HG02623 (cell line): ENCODE results near the gene CFAP410.
"Not testable (repeated sequence)": the region's sequence is repeated elsewhere in the genome, so short reads cannot be mapped to it uniquely, and the experiment has no call there.

Source experiments
- ATAC-seq: cut with Tn5 transposase; IDR thresholded peaks from one replicate; pipeline ENCODE4 v1.9.1; 2021; ENCODE audit warnings: moderate library complexity; ENCODE audit not compliant: unreplicated experiment

CFAP410 gene

DNA sequence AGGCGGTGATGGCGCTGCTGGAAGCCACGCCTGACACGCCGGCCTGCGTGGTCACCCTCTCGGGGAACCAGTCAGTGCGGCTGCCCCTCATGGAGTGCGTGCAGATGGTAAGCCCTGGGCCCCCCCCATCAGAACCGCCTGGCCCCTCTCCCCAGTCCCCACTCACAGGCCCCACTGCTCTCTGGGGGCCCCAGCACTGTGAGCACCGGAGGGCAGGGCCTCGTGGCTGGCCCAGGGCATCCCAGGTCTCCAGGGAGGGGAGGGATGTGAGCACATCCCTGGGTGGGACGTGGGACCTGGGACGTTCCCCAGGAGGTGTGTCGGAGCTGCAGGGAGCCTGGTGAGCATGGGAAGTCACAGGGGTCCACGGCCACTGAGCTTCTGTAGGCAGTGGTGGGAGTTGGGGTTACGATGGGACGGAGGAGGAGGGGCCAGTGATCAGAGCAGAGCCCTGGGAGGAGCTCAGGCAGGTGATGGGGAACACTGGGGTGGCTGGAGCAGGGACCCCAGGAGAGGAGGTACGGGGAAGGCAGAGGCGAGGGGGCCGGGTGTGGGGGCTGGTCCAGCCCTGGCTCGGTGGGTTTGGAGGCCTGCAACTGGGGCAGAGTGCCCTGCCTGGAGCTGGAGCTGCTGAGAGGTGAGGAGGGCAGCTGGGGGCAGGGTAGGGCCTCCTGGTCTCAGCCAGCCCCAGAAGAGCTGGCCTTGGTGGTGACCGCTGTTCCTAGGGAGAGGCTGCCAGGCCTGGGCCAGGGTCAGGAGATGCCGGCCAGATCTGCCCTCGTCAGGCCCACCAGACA, 20.5 kb downstream of the CFAP410 start:
- ATAC-seq, result no peak

DNA sequence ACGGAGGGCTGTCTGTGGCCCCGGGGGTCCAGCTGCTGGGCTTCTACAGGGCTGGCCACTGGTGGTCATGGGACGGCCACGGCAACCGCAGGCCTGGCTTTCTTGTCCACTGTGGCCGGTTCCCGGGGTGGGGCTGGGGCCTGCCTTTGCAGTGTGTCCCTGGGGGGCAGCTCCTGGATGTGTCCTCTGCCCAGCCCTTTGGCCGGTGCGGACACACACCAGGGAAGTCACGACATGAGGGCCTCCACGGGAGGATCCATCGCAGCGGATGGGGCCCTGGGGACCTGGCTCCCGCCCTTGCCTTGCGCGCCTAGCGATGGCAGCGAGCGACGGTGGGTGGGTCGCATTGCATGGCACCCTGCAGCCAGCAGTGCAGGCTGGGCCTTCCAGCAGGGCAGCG, 21.3 kb downstream of the CFAP410 start:
- no peak for ATAC-seq

DNA sequence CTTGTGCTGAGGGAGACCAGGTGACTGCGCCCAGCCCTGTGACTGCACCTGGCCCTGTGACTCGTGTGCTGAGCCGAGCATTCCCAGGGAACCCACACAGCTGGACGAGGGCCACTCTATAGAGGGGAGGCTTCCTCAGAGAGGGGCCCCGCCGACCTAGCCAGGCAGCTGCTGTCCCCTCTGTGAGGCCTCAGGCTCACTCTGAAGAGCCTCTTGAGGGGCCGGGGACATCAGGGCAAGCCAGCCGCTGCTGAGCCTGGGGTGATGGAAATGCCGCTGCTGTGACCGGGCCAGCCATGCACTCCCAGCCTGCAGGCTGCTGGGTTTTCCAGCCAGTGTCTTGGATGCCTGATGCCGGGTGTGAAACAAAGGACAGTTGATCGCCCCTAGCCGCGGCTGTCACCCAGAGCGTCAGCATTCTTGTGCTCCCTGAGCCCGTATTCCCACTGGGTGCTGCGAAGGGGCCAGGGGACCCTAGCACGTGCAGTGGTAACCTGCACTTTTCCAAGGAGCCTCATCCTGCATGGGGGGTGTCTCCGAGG, 21.9 kb downstream of the CFAP410 start:
- no peak for ATAC-seq

DNA sequence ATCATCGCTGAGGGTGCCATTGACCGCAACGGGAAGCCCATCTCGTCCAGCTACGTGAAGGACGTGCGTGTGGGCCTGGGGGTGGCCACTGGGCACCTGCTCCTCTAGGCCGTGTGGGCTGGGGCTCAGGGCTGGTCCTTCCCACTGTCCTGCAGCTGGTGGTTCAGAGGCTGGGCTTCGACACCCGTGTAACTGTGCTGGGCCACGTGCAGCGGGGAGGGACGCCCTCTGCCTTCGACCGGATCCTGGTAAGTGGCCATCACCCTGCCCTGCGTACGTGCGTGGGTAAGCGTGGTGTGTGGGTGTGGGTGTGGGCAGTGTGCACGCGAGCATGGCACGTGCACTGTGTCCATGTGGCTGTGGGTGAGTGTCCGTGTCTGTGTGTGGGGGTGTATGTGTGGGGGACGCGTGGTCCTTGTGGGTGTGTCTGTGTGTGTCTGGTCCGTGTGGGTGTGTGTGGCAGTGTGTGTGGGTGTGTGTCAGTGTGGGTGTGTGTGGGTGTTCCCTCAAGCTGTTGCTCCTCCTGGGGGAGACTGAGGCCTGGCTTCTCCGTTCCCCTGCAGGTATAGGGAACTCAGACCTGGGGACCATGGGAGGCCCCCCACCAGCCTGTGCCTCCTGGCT, 22.8 kb downstream of the CFAP410 start:
- no peak for ATAC-seq

DNA sequence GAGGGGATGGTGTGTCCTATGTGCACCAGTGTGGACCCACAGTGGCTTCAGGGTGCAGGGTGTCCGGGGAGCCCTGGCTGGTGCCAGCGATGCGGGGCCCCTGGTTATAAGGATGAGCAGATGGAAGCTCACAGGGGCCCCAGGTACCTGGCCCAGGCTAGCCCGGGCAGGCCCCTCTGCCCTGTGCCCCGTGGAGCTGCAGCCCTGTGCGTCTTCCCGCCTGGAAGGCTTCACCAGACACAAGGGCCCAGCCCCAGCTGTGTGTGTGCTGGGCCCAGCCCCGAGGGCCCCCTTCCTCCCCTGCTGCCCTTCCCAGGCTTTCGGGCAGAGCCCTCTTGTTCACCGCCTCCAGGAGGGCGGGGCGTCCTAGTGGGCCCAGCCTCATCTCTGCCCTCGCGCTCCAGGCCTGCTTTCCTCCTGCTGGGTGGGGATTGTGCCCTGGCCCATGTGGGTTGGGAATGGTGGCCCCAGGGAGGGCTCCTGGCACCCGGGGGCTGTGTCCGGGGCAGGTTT, 23.4 kb downstream of the CFAP410 start:
- no peak for ATAC-seq

DNA sequence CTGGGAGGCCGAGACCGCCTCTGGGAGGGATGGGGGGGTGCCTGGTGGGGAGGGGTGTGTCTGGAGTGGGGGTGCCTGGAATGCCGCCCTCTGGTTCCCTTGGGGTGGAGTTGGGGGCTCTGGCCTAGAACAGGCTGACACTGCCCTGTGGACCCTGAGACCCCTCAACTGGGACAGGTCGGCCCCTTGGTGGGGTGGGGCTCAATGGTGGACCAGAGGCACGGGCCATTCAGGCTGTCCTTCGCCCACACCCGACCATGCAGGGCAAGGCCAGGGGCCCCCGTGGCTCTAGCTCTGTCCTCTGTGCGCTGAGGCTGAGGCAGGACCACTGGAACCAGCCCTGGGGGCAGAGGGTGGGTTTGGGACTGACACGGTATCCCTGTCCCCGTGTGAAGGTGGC, 24.6 kb downstream of the CFAP410 start:
- no peak for ATAC-seq

DNA sequence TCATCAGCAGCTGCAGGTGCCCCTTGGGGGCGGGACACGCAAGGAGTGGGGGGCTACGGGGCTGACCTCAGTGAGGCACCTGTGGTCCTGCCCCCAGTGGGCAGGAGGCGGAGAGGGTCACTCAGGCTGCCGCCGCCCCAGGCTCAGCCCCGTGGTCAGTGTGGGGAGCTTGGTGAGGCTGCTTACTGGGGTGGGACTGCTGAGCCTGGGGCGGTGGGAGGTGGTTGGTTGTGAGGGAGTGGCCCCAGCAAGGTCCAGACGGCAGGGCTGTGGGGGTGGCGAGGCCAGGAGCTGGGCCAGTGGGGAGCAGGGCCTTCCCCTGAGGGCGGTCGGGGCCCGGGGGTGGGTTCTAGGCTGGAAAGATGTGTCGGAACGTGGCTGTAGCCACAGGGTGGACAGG, 25.1 kb downstream of the CFAP410 start:
- ATAC-seq, result no peak

DNA sequence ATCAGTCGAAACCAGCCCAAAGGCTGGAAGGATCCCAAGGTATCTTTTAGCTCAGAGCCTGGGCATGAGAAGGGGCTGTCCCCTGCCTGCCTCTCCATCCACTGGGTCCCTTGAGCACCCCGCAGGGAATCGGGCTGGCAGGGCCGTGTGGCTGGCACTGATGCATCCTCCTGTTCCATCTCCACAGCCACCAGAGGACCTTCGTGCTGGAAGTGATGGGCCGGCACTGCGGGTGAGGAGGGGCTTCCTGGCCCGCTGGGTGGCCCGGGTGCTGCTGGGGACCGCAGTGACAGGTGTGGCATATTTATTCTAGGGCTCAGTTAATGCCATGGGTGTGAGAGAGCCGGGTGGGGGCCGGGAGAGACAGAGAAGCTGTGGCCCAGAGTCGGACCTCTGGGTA, 25.7 kb downstream of the CFAP410 start:
- no peak for ATAC-seq

DNA sequence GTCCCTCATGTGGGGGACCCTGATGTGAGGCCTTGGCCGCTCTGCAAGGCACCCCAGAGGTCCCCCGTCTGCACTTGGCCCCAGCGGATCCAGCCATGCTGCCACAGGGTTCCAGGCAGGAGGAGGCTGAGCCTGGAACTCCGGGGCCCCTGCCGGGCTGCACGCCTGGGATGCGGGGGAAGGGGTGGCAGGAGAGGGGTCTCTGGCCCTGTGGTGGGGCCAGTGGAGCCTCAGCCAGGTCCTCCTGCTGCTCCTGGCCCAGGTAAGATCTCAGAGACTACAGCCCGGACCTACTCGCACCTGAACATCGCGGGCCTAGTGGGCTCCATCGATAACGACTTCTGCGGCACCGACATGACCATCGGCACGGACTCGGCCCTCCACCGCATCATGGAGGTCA, 26.5 kb downstream of the CFAP410 start:
- ATAC-seq, result no peak

DNA sequence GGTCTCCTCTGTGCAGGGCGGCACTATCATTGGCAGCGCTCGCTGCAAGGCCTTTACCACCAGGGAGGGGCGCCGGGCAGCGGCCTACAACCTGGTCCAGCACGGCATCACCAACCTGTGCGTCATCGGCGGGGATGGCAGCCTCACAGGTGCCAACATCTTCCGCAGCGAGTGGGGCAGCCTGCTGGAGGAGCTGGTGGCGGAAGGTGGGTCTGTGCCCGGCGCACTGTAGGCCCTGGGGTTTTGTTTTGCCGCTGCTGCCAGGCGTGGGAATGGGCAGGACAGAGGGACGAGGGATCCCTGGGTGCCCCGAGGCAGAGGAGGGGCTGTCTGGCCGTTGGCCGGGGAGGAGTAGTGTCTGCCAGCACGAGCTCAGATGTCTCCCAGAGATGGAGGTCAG, 27.1 kb downstream of the CFAP410 start:
- no peak for ATAC-seq

DNA sequence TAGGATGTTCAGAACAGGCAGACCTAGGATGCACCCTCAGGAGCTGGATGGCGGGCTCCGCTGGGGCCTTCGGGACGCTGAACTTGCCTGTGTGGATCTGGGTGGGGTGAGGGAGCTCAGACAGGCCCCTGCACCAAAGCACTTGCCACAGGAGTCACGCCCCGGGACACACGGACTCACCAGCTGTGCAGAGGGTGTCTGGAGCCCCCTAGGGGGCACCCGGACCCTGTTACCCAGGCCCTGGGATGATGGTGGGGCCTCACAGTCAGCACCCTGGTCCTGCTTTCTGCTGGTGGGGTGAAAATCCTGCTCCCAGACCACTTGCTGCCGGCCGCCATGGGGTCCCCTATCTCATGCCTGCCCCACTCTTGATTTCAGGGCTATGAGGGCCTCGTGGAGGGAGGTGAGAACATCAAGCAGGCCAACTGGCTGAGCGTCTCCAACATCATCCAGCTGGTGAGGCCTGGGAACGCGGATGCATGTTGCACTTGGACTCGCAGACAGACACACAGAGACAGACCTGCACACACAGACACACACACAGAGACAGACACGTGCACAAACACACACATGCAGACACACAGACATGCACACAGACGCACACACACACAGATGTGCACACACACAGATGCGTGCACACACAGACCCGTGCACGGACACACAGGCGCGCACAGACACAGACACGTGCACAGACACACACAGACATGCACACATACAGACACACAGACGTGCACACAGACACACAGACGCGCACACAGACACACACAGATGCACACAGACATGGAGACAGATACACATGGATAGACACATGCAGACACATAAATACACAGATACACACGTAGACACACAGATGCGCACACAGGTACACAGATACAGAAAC, 28.3 kb downstream of the CFAP410 start:
- no peak for ATAC-seq

DNA sequence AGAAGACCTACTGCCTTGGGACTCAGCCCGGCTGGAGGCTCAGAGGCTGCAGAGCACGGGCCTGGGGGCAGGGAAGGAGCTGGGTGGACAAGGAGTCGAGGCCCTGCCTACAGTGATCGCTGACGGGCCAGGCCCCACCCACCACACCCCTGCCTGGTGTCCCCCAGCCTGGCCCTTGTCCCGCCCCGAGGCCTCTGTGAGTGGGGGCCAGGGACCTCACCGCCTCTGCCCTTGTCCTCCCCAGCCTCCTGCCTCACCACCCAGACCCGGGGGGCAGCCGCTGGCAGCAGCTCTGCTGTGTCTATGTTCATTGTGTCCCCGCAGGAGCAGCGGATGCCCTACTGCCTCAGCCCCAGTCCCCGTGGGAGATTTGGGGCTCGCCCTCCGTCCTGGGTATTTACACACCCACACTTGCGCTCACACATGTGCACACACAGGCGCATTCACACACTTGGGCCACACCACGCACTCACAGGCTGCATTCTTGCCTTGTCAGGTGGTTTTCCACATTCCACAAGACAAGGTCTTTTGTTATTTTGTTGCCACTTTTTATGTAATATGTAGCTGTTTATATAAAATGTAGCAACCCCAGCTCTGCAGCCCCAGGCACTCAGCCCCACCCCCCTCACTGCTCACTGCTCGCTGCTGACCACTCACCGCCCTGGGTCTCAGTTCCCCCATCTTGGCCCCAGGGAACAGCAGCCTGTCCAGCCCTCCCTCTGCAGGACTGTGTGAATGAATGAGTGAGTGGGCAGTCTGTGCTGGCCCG, 32.1 kb downstream of the CFAP410 start:
- ATAC-seq, result no peak

DNA sequence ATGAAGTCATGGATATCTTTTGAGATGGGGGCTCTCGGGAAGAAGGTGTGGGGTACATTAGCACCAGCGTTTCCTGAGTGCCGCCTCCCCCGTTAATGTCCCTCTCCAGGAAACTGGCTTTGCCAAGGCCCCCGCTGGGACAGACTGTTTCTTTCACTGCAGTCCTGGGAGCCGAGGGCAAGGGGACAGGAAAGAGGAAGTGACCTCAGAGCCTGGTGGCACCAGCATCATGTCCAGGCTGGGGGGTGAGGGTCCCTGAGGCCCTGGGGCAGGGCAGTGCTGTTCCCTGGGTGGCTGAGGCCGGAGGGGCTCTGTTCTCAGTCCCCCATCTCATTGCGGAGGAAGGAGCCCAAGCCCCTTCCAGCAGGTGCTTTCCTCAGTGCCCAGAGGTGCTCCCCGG, 33.5 kb downstream of the CFAP410 start:
- ATAC-seq, result no peak

DNA sequence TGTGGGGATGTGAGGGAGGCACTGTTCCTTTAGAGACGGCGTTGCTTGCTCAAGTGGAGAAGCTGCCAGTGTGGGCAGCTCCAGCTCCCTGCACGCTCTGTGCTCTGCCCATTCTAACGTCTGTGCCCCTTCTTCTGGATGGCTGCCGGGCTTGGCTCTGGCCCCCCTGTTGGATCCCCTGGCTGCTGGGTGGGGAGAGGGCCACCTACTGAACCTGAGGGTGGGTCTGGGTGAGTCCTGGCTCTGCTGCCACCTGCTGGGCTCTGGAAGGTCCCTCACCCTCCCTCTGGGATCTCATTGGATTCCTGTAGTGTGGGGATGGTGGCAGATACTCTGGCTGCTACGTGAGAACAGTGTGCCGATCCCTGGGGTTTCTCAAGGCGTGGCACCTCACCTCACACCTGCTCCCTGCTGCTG, 34.3 kb downstream of the CFAP410 start:
- ATAC-seq, result no peak

DNA sequence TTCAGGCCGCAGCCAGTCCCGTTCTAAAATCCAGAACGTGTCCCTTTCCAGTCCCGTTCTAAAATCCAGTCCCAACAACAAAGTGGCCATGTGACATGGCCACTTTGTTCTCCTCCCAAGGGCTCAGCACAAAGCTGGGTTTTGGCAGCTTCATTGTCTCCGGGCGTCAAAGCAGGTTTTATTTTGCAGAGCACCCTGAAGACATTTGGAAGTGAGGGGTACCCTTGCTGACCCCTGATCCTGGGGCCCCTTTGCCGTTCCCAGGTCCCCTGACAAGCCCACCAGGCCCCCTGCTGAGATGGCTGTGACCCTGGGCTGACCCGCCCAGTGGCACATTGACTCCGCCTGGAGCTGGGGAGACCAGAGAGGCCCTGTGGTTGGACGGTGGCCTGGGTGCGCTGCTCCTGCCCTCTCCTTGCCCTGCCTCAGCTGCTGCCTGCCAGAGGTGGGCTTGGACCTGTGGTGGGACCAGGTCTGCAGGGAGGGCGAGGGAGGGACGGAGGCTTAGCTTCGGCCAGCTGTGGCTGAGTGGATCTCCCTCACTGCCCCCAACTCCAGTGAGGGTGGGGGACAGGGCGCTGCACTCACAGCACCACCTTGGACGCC, 35.1 kb downstream of the CFAP410 start:
- no peak for ATAC-seq

DNA sequence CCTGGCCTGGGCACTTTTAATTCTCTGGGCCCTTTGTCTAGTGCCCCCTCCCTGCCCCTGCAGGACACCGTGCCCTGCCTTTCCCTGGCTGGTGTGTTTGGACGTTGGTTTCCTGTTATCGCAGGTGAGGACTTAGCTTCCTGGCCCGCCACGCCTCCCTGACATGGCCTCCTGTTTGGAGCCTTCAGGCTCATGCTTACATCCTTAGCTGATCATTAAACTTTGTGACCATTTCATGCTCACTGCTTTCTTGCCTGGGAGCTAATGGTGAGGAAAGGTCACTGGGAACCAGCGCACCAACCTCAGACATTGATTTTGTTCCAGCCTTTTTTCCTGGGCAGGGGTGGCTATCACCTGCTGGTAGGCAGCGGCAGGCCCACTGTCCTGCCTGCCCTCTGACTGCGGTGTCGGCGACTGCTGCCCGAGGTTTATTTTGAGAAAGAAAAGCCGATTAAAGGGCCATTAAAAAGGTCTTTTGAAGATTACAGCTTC, 35.7 kb downstream of the CFAP410 start:
- ATAC-seq, result no peak

DNA sequence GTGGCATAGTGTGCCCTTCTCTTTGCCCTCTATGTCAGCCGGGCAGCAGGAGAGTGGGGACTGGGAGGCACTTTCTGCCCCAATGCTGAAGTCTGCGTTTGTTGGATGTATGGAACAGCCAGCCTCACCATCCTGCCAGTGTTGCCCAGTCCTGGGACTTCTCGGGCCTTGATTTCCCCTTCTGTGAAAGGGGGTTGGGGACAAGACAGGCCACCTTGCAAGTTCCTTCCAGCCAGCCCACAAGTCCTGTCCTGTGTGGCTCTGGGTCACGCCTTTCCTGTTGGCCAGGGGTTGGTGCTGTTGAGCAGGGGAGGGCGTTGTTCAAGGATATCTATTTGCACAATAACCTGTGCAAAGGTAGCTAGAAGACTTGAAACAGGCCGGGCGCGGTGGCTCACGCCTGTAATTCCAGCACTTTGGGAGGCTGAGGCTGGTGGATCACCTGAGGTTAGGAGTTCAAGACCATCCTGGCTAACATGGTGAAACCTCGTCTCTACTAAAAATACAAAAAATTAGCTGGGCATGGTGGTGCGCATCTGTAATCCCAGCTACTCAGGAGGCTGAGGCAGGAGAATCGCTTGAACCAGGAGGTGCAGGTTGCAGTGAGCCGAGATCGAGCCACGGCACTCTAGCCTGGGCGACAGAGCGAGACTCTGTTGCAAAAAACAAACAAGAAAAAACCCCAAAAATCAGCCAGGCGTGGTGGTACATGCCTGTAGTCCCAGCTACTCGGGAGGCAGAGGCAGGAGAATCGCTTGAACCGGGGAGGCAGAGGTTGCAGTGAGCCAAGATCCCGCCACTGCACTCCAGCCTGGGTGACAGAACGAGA, 36.4 kb downstream of the CFAP410 start:
- not testable (repeated sequence) for ATAC-seq

DNA sequence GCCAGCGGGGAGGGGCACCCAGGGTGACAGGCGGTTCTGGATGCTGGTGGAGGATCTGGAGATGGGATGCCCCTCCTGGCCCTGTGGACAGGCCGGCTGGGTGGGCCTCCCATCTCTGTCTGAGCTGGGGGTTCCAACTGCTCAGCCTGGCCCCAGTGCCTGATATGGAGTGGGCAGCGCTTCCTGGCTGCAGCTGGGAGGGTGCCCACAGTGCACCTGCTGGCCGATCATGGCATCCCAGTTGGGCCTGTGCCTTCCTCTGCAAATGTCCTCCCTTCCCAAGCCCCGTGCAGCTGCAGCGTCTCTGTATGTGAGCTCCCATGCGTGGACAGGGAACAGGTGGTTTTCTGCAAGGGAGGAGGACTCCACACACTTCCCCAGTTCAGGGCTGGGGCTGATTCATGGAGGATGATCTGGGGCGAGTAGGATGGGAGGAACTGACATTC, 37.2 kb downstream of the CFAP410 start:
- no peak for ATAC-seq

DNA sequence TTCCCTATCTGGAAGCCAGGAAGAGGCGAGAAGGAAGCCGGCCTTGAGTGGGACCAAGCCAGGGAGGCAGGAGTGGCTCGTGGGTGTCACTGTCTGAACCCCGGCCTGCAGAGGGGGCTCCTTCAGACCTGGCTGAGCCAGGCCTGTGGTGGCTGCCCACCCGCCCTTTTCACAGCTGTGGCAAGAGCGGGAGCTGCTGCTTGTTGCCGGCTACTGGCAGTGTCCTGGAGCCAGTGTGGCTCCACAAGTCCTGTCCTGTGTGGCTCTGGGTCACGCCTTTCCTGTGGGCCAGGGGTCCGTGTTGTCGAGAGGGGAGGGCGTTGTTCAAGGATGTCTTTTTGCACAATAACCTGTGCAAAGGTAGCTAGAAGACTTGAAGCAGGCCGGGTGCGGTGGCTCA, 38.0 kb downstream of the CFAP410 start:
- ATAC-seq, result no peak
